ENCODE measurements around the gene SS18L1. TPM values are rescaled to one million over a fixed set of nuclear protein-coding genes. Genes with fewer than 3 reads are reported as not detected.
A peak's percentile ranks its signal among the peaks of the same experiment; 100 is the strongest.

The SS18L1 gene
- total and polyA plus RNA-seq, 8 donors: 5.5 to 34.8 (median 9.3) TPM

DNA sequence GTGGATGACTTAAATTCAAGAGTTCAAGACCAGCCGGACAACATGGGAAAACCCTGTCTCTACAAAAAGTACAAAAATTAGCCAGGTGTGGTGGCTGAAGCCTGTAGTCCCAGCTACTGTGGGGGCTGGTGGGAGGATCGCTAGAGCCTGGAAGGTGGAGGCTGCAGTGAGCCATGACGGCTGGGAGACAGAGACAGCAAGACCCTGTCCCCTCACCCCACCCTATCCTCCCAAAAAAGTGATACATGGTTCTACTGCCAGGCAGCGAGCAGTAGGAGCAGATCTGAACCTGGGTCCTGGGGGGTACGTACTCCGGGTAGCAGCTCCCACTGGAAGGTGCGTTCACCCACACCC, 2.5 kb upstream of the SS18L1 start:
- Histone ChIP-seq H3K9me3 (no peaks in the 10 kb centered on the region), H3K27me3 (no peaks in the 10 kb centered on the region), H3K36me3 (peaks cover 41 to 48% (median 47%) of the 10 kb centered on the region in 4 donors), H3K4me3 (peak overlapping the region in 1 of 4 donors; percentile 94), H3K27ac (peak overlapping the region in 3 of 5 donors; percentile 91 to 100 (median 99)), H3K4me1 (peaks cover 30 to 54% (median 37%) of the 10 kb centered on the region in 4 donors)
- DNase-seq: no peak
- intact Hi-C loops (cut with DNase I; ENCODE audit: low total_unique reads): no loop called here
- WGBS, 5 donors: 75 to 85% (median 80%) methylated on average over 7 of the region's 7 CpGs
- TF ChIP-seq POLR2A (IDR thresholded peaks at IDR 0.05) (no peak), POLR2AphosphoS5 (IDR thresholded peaks at IDR 0.05) (no peak), EP300 (IDR thresholded peaks at IDR 0.05) (no peak)
- TF ChIP-seq, protein P1, sequence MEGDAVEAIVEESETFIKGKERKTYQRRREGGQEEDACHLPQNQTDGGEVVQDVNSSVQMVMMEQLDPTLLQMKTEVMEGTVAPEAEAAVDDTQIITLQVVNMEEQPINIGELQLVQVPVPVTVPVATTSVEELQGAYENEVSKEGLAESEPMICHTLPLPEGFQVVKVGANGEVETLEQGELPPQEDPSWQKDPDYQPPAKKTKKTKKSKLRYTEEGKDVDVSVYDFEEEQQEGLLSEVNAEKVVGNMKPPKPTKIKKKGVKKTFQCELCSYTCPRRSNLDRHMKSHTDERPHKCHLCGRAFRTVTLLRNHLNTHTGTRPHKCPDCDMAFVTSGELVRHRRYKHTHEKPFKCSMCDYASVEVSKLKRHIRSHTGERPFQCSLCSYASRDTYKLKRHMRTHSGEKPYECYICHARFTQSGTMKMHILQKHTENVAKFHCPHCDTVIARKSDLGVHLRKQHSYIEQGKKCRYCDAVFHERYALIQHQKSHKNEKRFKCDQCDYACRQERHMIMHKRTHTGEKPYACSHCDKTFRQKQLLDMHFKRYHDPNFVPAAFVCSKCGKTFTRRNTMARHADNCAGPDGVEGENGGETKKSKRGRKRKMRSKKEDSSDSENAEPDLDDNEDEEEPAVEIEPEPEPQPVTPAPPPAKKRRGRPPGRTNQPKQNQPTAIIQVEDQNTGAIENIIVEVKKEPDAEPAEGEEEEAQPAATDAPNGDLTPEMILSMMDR (IDR thresholded peaks at IDR 0.05): no peak

DNA sequence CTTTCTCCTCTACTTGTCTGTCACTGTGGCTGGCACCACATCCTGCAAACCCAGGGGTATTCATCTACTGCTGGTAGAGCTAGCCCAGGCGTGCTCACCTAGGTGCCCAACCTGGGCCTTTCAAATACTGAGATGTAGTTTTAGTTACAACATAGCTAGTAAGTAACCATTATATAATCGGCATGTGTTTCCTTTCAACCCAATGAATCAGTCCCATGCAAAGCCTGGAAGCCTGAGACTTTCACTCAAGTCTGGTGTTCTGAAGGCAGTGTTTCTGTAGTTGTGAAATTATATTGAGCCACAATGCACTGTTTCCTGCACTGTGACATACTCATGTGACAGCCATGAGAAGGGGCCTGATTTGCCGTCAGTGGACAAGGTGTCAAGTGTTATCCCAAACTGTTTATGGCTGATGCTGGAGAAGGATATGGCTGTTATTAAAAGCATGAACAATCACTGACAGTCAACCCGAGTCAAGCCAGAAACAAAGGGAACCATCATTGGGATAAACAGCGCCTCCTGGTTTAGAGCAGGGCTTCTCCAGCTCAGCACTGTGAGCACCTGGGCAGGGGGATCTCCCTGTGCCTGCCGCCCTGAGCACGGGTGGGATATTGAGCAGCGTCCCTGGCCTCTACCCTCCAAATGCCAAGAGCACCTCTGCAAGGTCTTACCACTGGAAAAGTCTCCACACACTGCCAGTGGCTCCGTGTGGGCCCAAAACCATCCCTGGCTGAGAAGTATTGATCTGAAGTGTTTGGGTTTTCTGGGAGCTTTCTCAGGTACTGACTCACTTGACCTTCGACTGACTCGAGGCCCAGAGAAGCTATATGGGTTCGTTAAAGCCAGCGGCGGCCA, 1.9 kb upstream of the SS18L1 start:
- WGBS, 5 donors: 13 to 19% (median 17%) methylated on average over 13 to 14 of the region's 14 CpGs
- Histone ChIP-seq H3K9me3 (no peaks in the 10 kb centered on the region), H3K27ac (peak overlapping the region; percentile 6 to 100 (median 91)), H3K36me3 (peaks cover 35 to 42% (median 41%) of the 10 kb centered on the region in 4 donors), H3K4me1 (peaks cover 30 to 58% (median 39%) of the 10 kb centered on the region in 4 donors), H3K27me3 (no peaks in the 10 kb centered on the region), H3K4me3 (peak overlapping the region; percentile 89 to 98 (median 92))
- intact Hi-C loops (cut with DNase I; ENCODE audit: low total_unique reads): no loop called here
- DNase-seq: peak in 1 of 2 donors; percentile 38
- TF ChIP-seq EP300 (IDR thresholded peaks at IDR 0.05) (no peak), POLR2A (IDR thresholded peaks at IDR 0.05) (no peak), POLR2AphosphoS5 (IDR thresholded peaks at IDR 0.05) (no peak)
- TF ChIP-seq, protein P1 (IDR thresholded peaks at IDR 0.05): peak in 2 of 7 experiments; percentile 16 to 30

DNA sequence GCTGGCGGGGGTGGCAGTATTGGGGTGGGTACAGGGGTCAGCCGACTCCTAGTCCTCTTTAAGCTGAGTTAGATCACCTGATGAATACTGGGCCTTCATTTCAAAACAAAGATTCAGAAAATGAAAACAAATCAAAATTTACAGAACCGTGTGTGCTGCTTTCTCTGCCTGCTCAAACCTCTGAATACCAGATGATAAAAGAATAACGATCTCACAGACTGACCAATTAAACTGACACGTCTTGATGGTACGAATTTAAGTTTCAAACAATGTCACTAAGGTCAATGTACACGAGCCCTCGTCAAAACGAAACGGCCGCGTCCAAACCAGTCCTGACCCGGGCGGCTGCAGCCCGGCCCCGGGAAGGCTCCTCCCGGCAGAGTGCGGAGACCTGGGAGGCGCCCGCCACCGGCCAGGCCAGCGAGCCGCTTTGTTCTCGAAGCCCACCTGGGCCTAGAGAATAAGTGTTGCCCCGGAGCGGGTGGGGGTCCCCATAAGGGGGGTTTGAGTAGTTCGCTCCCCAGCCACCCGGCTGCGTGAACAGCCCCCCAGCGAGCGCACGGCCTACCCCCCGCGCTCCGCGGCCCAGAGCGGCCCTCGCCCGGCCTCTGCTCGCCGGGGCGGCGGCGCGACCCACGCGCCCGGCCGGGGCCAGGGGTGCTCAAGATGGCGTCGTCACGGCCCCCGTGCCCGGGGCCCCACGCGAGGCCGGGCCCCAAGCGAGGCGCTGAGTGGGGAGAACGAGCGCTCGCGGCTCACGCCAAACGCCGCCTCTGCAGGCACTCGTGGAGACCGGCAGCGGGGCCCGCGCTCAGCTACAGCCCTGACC, 1.1 kb upstream of the SS18L1 start:
- peak overlapping the region; percentile 90 to 100 (median 99) for H3K27ac ChIP-seq
- H3K27me3 ChIP-seq: no peaks in the 10 kb centered on the region
- no peaks in the 10 kb centered on the region for H3K9me3 ChIP-seq
- H3K36me3 ChIP-seq: peaks cover 29 to 33% (median 32%) of the 10 kb centered on the region in 4 donors
- peaks cover 30 to 60% (median 43%) of the 10 kb centered on the region in 4 donors for H3K4me1 ChIP-seq
- intact Hi-C loops (cut with DNase I; ENCODE audit: low total_unique reads): no loop called here
- no peak for TF ChIP-seq POLR2AphosphoS5 (IDR thresholded peaks at IDR 0.05)
- TF ChIP-seq, protein P1 (IDR thresholded peaks at IDR 0.05): no peak
- peak; percentile 36 to 51 for DNase-seq
- peak overlapping the region; percentile 89 to 98 (median 92) for H3K4me3 ChIP-seq
- WGBS, 5 donors: 0 to 1% (median 1%) methylated on average over 35 to 71 of the region's 71 CpGs
